ENCODE data around the gene KDM5C. TPM values are rescaled to one million over a fixed set of nuclear protein-coding genes. Genes with fewer than 3 reads are reported as not detected.

KDM5C gene
- total and polyA plus RNA-seq, 2 donors (not counting 1 experiment from before 2014, with no cell fraction given) = 30.5 to 83.6 TPM

- H2AFZ ChIP-seq (ENCODE audit: low read length) = no peak overlapping the region
- H3K4me3 ChIP-seq (replicated peaks in 1 of 4; ENCODE audit: control extremely low read depth in 1 of 4, insufficient read depth in 1 of 4, low read depth in 3 of 4, low read length in 4 of 4) = no peak overlapping the region
- H3K27me3 ChIP-seq (ENCODE audit: control insufficient read depth, insufficient read depth, low read length) = no peaks in the 10 kb centered on the region
- H3K27ac ChIP-seq (ENCODE audit: insufficient read depth, low read length) = no peak overlapping the region
- H3K9me3 ChIP-seq (ENCODE audit: control insufficient read depth, insufficient read depth, low read depth, low read length) = no peaks in the 10 kb centered on the region
- H3K36me3 ChIP-seq (ENCODE audit: control insufficient read depth, insufficient read depth, low read length) = no peaks in the 10 kb centered on the region
- H3K4me1 ChIP-seq (ENCODE audit: control insufficient read depth, extremely low read depth, insufficient read depth, low read length) = no peaks in the 10 kb centered on the region
- TF ChIP-seq CTCF (conservative IDR thresholded peaks at IDR 0.05 in 1 of 2, IDR thresholded peaks at IDR 0.05 in 1 of 2; ENCODE audit: low read depth in 1 of 2, low read length in 2 of 2) (no peak), EZH2 (IDR thresholded peaks at IDR 0.05; ENCODE audit: low read length, missing control alignments) (no peak)
- H3K79me2 ChIP-seq (ENCODE audit: control insufficient read depth, insufficient read depth, low read length) = no peaks in the 10 kb centered on the region
- no peak overlapping the region for H3K9ac ChIP-seq (ENCODE audit: insufficient read depth, low read length)
- no peak overlapping the region for H3K4me2 ChIP-seq (ENCODE audit: extremely low read depth, insufficient read depth, low read length)
- DNase-seq (ENCODE audit: low read depth in 2 of 2) = no peak
- no peaks in the 10 kb centered on the region for H4K20me1 ChIP-seq (ENCODE audit: control insufficient read depth, extremely low read depth, insufficient read depth, low read length)
These were observed 21.2 kb upstream of the KDM5C start for GRCh38 chrX:53246231-53246630.

- no peak overlapping the region for H2AFZ ChIP-seq (ENCODE audit: low read length)
- H3K9ac ChIP-seq (ENCODE audit: insufficient read depth, low read length) = no peak overlapping the region
- no peak overlapping the region for H3K4me2 ChIP-seq (ENCODE audit: extremely low read depth, insufficient read depth, low read length)
- no peak overlapping the region for H3K4me3 ChIP-seq (replicated peaks in 1 of 4; ENCODE audit: control extremely low read depth in 1 of 4, insufficient read depth in 1 of 4, low read depth in 3 of 4, low read length in 4 of 4)
- peaks cover 2% of the 10 kb centered on the region for H3K36me3 ChIP-seq (ENCODE audit: control insufficient read depth, insufficient read depth, low read length)
- DNase-seq (ENCODE audit: low read depth in 2 of 2) = no peak
- no peaks in the 10 kb centered on the region for H3K27me3 ChIP-seq (ENCODE audit: control insufficient read depth, insufficient read depth, low read length)
- no peak for TF ChIP-seq EZH2 (IDR thresholded peaks at IDR 0.05; ENCODE audit: low read length, missing control alignments)
- TF ChIP-seq CTCF (conservative IDR thresholded peaks at IDR 0.05 in 1 of 2, IDR thresholded peaks at IDR 0.05 in 1 of 2; ENCODE audit: low read depth in 1 of 2, low read length in 2 of 2) = peak in 1 of 2 donors; percentile 35
- H3K27ac ChIP-seq (ENCODE audit: insufficient read depth, low read length) = no peak overlapping the region
- H4K20me1 ChIP-seq (ENCODE audit: control insufficient read depth, extremely low read depth, insufficient read depth, low read length) = no peaks in the 10 kb centered on the region
- no peaks in the 10 kb centered on the region for H3K4me1 ChIP-seq (ENCODE audit: control insufficient read depth, extremely low read depth, insufficient read depth, low read length)
- no peaks in the 10 kb centered on the region for H3K79me2 ChIP-seq (ENCODE audit: control insufficient read depth, insufficient read depth, low read length)
- H3K9me3 ChIP-seq (ENCODE audit: control insufficient read depth, insufficient read depth, low read depth, low read length) = no peaks in the 10 kb centered on the region
These were observed 19.6 kb upstream of the KDM5C start for GRCh38 chrX:53244610-53245009.

- Histone ChIP-seq H3K27me3 (ENCODE audit: control insufficient read depth, insufficient read depth, low read length) (no peaks in the 10 kb centered on the region), H3K4me2 (ENCODE audit: extremely low read depth, insufficient read depth, low read length) (no peak overlapping the region), H3K27ac (ENCODE audit: insufficient read depth, low read length) (no peak overlapping the region), H3K79me2 (ENCODE audit: control insufficient read depth, insufficient read depth, low read length) (no peaks in the 10 kb centered on the region), H3K9me3 (ENCODE audit: control insufficient read depth, insufficient read depth, low read depth, low read length) (no peaks in the 10 kb centered on the region), H3K9ac (ENCODE audit: insufficient read depth, low read length) (no peak overlapping the region), H3K4me1 (ENCODE audit: control insufficient read depth, extremely low read depth, insufficient read depth, low read length) (no peaks in the 10 kb centered on the region), H3K36me3 (ENCODE audit: control insufficient read depth, insufficient read depth, low read length) (peaks cover 3% of the 10 kb centered on the region), H2AFZ (ENCODE audit: low read length) (no peak overlapping the region), H3K4me3 (replicated peaks in 1 of 4; ENCODE audit: control extremely low read depth in 1 of 4, insufficient read depth in 1 of 4, low read depth in 3 of 4, low read length in 4 of 4) (no peak overlapping the region), H4K20me1 (ENCODE audit: control insufficient read depth, extremely low read depth, insufficient read depth, low read length) (no peaks in the 10 kb centered on the region)
- TF ChIP-seq CTCF (conservative IDR thresholded peaks at IDR 0.05 in 1 of 2, IDR thresholded peaks at IDR 0.05 in 1 of 2; ENCODE audit: low read depth in 1 of 2, low read length in 2 of 2) (no peak), EZH2 (IDR thresholded peaks at IDR 0.05; ENCODE audit: low read length, missing control alignments) (no peak)
- DNase-seq (ENCODE audit: low read depth in 2 of 2) = no peak
These were observed 17.3 kb upstream of the KDM5C start for GRCh38 chrX:53242310-53242709.

Data from fibroblast of lung (primary cell).